Measurements from ENCODE around the gene PEX3.

The PEX3 gene

DNA sequence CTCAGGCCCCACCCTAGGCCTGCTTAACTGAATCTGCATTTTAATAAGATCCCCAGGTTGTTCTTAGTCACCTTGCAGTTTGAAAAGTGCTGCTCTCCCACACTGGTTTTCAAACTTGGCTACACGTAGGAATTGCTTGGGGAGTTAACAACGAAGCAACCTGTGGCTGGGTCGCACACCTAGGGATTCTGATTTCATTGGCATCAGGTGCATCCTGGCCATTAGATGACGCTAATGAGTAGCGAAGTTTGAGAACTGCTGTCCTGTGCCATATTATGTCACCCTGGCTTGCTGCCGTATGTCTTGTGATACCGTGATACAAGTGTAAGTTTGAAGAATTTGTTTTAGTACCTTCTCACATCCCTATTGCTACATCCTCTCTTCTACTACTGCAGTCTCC is 89.1 kb downstream of the PEX3 start:
- no peak for DNase-seq

DNA sequence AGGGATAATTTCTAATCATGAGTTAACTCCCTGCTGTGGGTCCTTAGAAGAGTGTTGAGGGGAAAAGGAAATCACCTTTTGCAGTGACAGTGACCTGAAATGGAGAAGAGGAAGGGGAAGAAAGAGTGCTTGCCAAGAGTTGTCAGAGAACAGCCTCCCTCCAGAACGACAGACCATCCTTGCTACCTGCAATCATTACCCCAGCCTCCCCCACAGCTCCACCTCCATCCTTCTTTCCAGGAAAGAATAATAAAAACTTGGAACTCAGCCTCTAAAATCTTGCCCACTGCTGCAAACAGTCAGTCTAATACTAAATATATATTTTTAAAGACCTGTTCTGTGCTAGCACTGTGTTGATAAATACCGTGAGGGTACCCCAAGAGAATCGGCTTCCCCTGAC is 89.6 kb downstream of the PEX3 start:
- DNase-seq, result no peak
